Caco-2 (cell line): ENCODE data around the gene SYVN1. TPM values are rescaled to one million over a fixed set of nuclear protein-coding genes. Genes with fewer than 3 reads are reported as not detected.

Experiments used
- BruUV-seq: library from RNA; stranded (reverse); fragments of 400-500 nt; replicated peaks from 2 replicates; lab custom pipeline; 2021; lab: Mats Ljungman, UMichigan
- CTCF ChIA-PET: fragments of 300-600 bp; sonication (Branson Sonifier 250); formaldehyde crosslinking; loops from one replicate; lab custom pipeline; 2022; ENCODE audit warnings: antibody characterized with exemption; lab: Charles Lee
- POLR2A ChIA-PET: fragments of 300-600 bp; sonication (Branson Sonifier 250); formaldehyde crosslinking; loops from one replicate; lab custom pipeline; 2022; ENCODE audit warnings: antibody characterized with exemption; lab: Charles Lee
- DNase-seq, 2 experiments: peaks; one replicate each; pipeline versions ENCODE4 v3.0.0 to v3.0.0-alpha.2; 2020 to 2022
- H3K27me3 ChIP-seq: replicated peaks from 2 replicates; pipeline ENCODE4 v1.6.0; 2011; ENCODE audit warnings: low read length; ENCODE audit not compliant: control insufficient read depth, insufficient read depth
- H3K36me3 ChIP-seq: 2 replicates; pipeline ENCODE4 v1.5.1; 2011; ENCODE audit warnings: low read length; ENCODE audit not compliant: control insufficient read depth, insufficient read depth
- H3K4me1 ChIP-seq: fragments of 250-450 bp; sonication (Bioruptor Pico); 2 replicates; pipeline ENCODE4 v1.5.1; 2020; ENCODE audit warnings: mild to moderate bottlenecking
- H3K4me3 ChIP-seq: 2 replicates; pipeline ENCODE4 v1.5.1; 2011; ENCODE audit warnings: low read depth, mild to moderate bottlenecking, control low read depth, low read length
- H3K9me3 ChIP-seq: fragments of 250-450 bp; sonication (Bioruptor Pico); 2 replicates; pipeline ENCODE4 v1.5.1; 2020; ENCODE audit warnings: mild to moderate bottlenecking, moderate library complexity
- H3K27ac Mint-ChIP-seq: one replicate; pipeline ENCODE4 v1.8.0; 2022; ENCODE audit warnings: mixed read lengths; ENCODE audit not compliant: unreplicated experiment
- H3K27me3 Mint-ChIP-seq: one replicate; pipeline ENCODE4 v1.8.0; 2022; ENCODE audit warnings: mixed read lengths; ENCODE audit not compliant: insufficient read depth, unreplicated experiment
- H3K36me3 Mint-ChIP-seq: one replicate; pipeline ENCODE4 v1.8.0; 2022; ENCODE audit warnings: mild to moderate bottlenecking, mixed read lengths; ENCODE audit not compliant: insufficient read depth, unreplicated experiment
- H3K4me1 Mint-ChIP-seq: one replicate; pipeline ENCODE4 v1.8.0; 2022; ENCODE audit warnings: low read depth, mixed read lengths; ENCODE audit not compliant: unreplicated experiment
- H3K4me3 Mint-ChIP-seq: one replicate; pipeline ENCODE4 v1.8.0; 2022; ENCODE audit warnings: mild to moderate bottlenecking, moderate library complexity, mixed read lengths; ENCODE audit not compliant: unreplicated experiment
- H3K9me3 Mint-ChIP-seq: one replicate; pipeline ENCODE4 v1.8.0; 2022; ENCODE audit warnings: mixed read lengths; ENCODE audit not compliant: unreplicated experiment
- CTCF ChIP-seq, 2 experiments: fragments of 200-600 bp in 1 of 2; IDR thresholded peaks; 1 replicate in 1 of 2; 2 replicates in 1 of 2; pipeline versions ENCODE4 v1.5.1 to v1.8.0; 2011 to 2022; ENCODE audit warnings: antibody characterized with exemption in 1 of 2, control low read depth in 1 of 2, inconsistent platforms in 1 of 2, low read depth in 1 of 2, low read length in 1 of 2, mild to moderate bottlenecking in 1 of 2, moderate library complexity in 1 of 2; ENCODE audit not compliant: insufficient read depth in 1 of 2, severe bottlenecking in 1 of 2, unreplicated experiment in 1 of 2
- intact Hi-C: fragments of 100-400 bp; cut with micrococcal nuclease; formaldehyde crosslinking; loops from one replicate; pipeline ENCODE4 v1.10.0; 2022; ENCODE audit not compliant: unreplicated experiment
- total RNA-seq: library from RNA; stranded (reverse); gene quantifications from 2 replicates; pipeline ENCODE4 v1.2.3, GENCODE V29; 2022

Gene SYVN1
- total RNA-seq, 1 experiment from 2014 or later = 50.9 TPM

DNA sequence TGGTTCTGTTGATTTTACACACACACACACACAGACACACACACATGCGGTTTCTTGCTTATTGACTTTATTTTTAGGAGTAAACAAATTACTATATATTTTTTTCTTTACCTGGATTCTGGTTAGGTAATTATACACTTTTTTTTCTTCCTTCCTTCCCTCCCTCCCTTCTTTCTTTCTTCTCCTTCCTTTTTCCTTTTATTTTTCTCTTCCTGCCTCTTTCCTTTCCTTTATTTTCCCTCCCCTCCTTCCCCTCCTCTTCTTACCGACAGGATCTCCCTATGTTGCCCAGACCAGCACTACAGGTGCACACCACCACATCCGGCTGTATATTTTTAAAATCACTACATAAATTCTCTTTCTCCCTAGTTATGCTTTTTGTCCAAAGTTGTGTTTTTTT, 32.6 kb upstream of the SYVN1 start:
- TF ChIP-seq CTCF (IDR thresholded peaks at IDR 0.05; ENCODE audit: insufficient read depth in 1 of 2, low read depth in 1 of 2, low read length in 1 of 2, severe bottlenecking in 1 of 2, unreplicated experiment in 1 of 2) = no peak
- H3K36me3 Mint-ChIP-seq = peaks cover 10% of the 10 kb centered on the region
- BruUV-seq = no TSS peak
- Histone ChIP-seq H3K4me1 (no peaks in the 10 kb centered on the region), H3K36me3 (no peaks in the 10 kb centered on the region), H3K4me3 (peak overlapping the region; percentile 30; the same call in 1 of the 2 replicates), H3K27me3 (no peaks in the 10 kb centered on the region), H3K9me3 (no peaks in the 10 kb centered on the region)
- no peaks in the 10 kb centered on the region for H3K27me3 Mint-ChIP-seq
- H3K27ac Mint-ChIP-seq = peak overlapping the region; percentile 79
- CTCF ChIA-PET = no interaction called here
- DNase-seq = no peak
- H3K4me3 Mint-ChIP-seq = peak overlapping the region; percentile 68
- peaks cover 8% of the 10 kb centered on the region for H3K4me1 Mint-ChIP-seq
- POLR2A ChIA-PET = no interaction called here
- H3K9me3 Mint-ChIP-seq = no peaks in the 10 kb centered on the region
- intact Hi-C loops = no loop called here

GRCh38 chr11:65165410-65166317, 31.3 kb upstream of the SYVN1 start:
- TF ChIP-seq CTCF (IDR thresholded peaks at IDR 0.05; ENCODE audit: insufficient read depth in 1 of 2, low read depth in 1 of 2, low read length in 1 of 2, severe bottlenecking in 1 of 2, unreplicated experiment in 1 of 2) = no peak
- no peaks in the 10 kb centered on the region for H3K27me3 Mint-ChIP-seq
- DNase-seq = peak in 1 of 2 experiments; percentile 56
- H3K27me3 ChIP-seq = no peaks in the 10 kb centered on the region
- H3K9me3 Mint-ChIP-seq = no peaks in the 10 kb centered on the region
- H3K4me3 Mint-ChIP-seq = peak overlapping the region; percentile 68
- peak overlapping the region; percentile 30 for H3K4me3 ChIP-seq
- peaks cover 8% of the 10 kb centered on the region for H3K4me1 Mint-ChIP-seq
- H3K9me3 ChIP-seq = no peaks in the 10 kb centered on the region
- ChIA-PET POLR2A (interaction anchor here (0.6 to 1.8 kb wide), 5 partner anchors 9 to 564 kb away, joined by 3 to 7 read pairs (median 3); partner anchors contain the start of genes FAU, MRPL49 and TM7SF2), CTCF (interaction anchor here (0.6 to 1.1 kb wide), 7 partner anchors 13 to 1951 kb away, joined by 3 to 9 read pairs (median 4); partner anchors contain the start of genes CAPN1, FAU and MRPL49)
- no peaks in the 10 kb centered on the region for H3K36me3 ChIP-seq
- intact Hi-C loops = no loop called here
- no TSS peak for BruUV-seq
- H3K27ac Mint-ChIP-seq = peak overlapping the region; percentile 79
- peaks cover 10% of the 10 kb centered on the region for H3K36me3 Mint-ChIP-seq
- no peaks in the 10 kb centered on the region for H3K4me1 ChIP-seq

- Histone ChIP-seq H3K27me3 (no peaks in the 10 kb centered on the region), H3K9me3 (no peaks in the 10 kb centered on the region), H3K4me1 (no peaks in the 10 kb centered on the region), H3K4me3 (no peak overlapping the region), H3K36me3 (no peaks in the 10 kb centered on the region)
- Mint-ChIP-seq H3K9me3 (no peaks in the 10 kb centered on the region), H3K36me3 (peaks cover 10% of the 10 kb centered on the region), H3K4me3 (no peak overlapping the region), H3K4me1 (peaks cover 8% of the 10 kb centered on the region), H3K27ac (no peak overlapping the region), H3K27me3 (no peaks in the 10 kb centered on the region)
- CTCF ChIA-PET = interaction anchor here (0.6 to 1.2 kb wide), 2 partner anchors 17 to 62 kb away, joined by 3 read pairs; no protein-coding TSS in a partner anchor
- no peak for TF ChIP-seq CTCF (IDR thresholded peaks at IDR 0.05; ENCODE audit: insufficient read depth in 1 of 2, low read depth in 1 of 2, low read length in 1 of 2, severe bottlenecking in 1 of 2, unreplicated experiment in 1 of 2)
- POLR2A ChIA-PET = interaction anchor here (0.7 kb wide), 1 partner anchor 42 kb away, joined by 4 read pairs; the partner anchor contains the start of genes FAU and MRPL49
- intact Hi-C loops = loop anchor here (1.0 kb wide), 1 partner anchor 41 kb away; the partner anchor contains the start of genes FAU and MRPL49
- BruUV-seq = no TSS peak
- DNase-seq = no peak
Observed at GRCh38 chr11:65163684-65164083, 29.4 kb upstream of the SYVN1 start.
